IMR-90 (cell line): ENCODE data around the gene SNRPA1. TPM values are rescaled to one million over a fixed set of nuclear protein-coding genes. Genes with fewer than 3 reads are reported as not detected.

Experiments
- ATAC-seq: fragments of 200-7000 bp; cut with Tn5 transposase; 2 replicates; pipeline ENCODE4 v1.9.1; 2020; ENCODE audit warnings: low read depth, mild to moderate bottlenecking, moderate library complexity
- BruUV-seq: library from RNA; stranded (reverse); fragments of 400-500 nt; replicated peaks from 2 replicates; lab custom pipeline; 2021; lab: Mats Ljungman, UMichigan
- CTCF ChIA-PET: fragments of 300-600 bp; formaldehyde crosslinking; extraction: SDS; loops from one replicate; lab custom pipeline; 2021; ENCODE audit warnings: antibody characterized with exemption; lab: Yijun Ruan, JAX
- POLR2A ChIA-PET: fragments of 300-600 bp; sonication (Branson Sonifier 250); formaldehyde crosslinking; loops from one replicate; lab custom pipeline; 2022; ENCODE audit warnings: antibody characterized with exemption; ENCODE audit not compliant: unreplicated experiment; lab: Charles Lee
- DNase-seq: peaks from one replicate; pipeline ENCODE4 v3.0.0; 2013
- H2AFZ ChIP-seq: replicated peaks from 2 replicates; pipeline ENCODE3; 2013; ENCODE audit warnings: low read length, mild to moderate bottlenecking; ENCODE audit not compliant: poor library complexity
- H2AK5ac ChIP-seq: 2 replicates; pipeline ENCODE4 v1.6.1; 2013; ENCODE audit warnings: low read depth, low read length, inconsistent platforms
- H2AK9ac ChIP-seq: replicated peaks from 2 replicates; pipeline ENCODE3; 2013; ENCODE audit warnings: mild to moderate bottlenecking, low read depth, low read length, moderate library complexity; ENCODE audit not compliant: poor library complexity
- H2BK120ac ChIP-seq: 2 replicates; pipeline ENCODE4 v1.6.1; 2013; ENCODE audit warnings: low read depth, low read length, inconsistent platforms
- H2BK15ac ChIP-seq: 3 replicates; pipeline ENCODE4 v1.6.1; 2013; ENCODE audit warnings: low read depth, low read length, inconsistent platforms
- H2BK20ac ChIP-seq: 2 replicates; pipeline ENCODE4 v1.6.1; 2013; ENCODE audit warnings: low read depth, mild to moderate bottlenecking, inconsistent platforms, low read length, moderate library complexity
- H2BK5ac ChIP-seq: 2 replicates; pipeline ENCODE4 v1.6.1; 2013; ENCODE audit warnings: mild to moderate bottlenecking, low read depth, low read length, inconsistent platforms; ENCODE audit not compliant: poor library complexity, severe bottlenecking
- H3K14ac ChIP-seq: replicated peaks from 2 replicates; pipeline ENCODE4 v1.6.1; 2013; ENCODE audit warnings: low read depth, low read length, inconsistent platforms
- H3K18ac ChIP-seq: 2 replicates; pipeline ENCODE4 v1.6.1; 2013; ENCODE audit warnings: low read depth, low read length, control low read depth
- H3K23ac ChIP-seq: 2 replicates; pipeline ENCODE4 v1.6.1; 2013; ENCODE audit warnings: low read depth, low read length, inconsistent platforms
- H3K27ac ChIP-seq: 2 replicates; pipeline ENCODE4 v1.5.1; 2013; ENCODE audit warnings: mild to moderate bottlenecking, control low read depth, low read length; ENCODE audit not compliant: insufficient read depth
- H3K27me3 ChIP-seq: 2 replicates; pipeline ENCODE4 v1.6.1; 2013; ENCODE audit warnings: low read length; ENCODE audit not compliant: control insufficient read depth, insufficient read depth
- H3K36me3 ChIP-seq: 2 replicates; pipeline ENCODE4 v1.6.1; 2013; ENCODE audit warnings: low read length, mixed read lengths; ENCODE audit not compliant: control insufficient read depth, insufficient read depth
- H3K4ac ChIP-seq: 2 replicates; pipeline ENCODE4 v1.6.1; 2013; ENCODE audit warnings: low read depth, low read length, inconsistent platforms
- H3K4me1 ChIP-seq: 2 replicates; pipeline ENCODE4 v1.6.1; 2013; ENCODE audit warnings: low read length, mixed read lengths; ENCODE audit not compliant: control insufficient read depth, insufficient read depth
- H3K4me2 ChIP-seq: 2 replicates; pipeline ENCODE4 v1.6.1; 2013; ENCODE audit warnings: low read depth, mild to moderate bottlenecking, control low read depth, low read length, moderate library complexity
- H3K4me3 ChIP-seq: 2 replicates; pipeline ENCODE4 v1.5.1; 2013; ENCODE audit warnings: low read depth, mild to moderate bottlenecking, control low read depth, low read length, moderate library complexity; ENCODE audit not compliant: insufficient read depth
- H3K56ac ChIP-seq: 2 replicates; pipeline ENCODE4 v1.6.1; 2013; ENCODE audit warnings: low read length, inconsistent platforms; ENCODE audit not compliant: insufficient read depth; ENCODE audit errors: extremely low read depth
- H3K79me1 ChIP-seq, 2 experiments: 2 replicates each; pipeline ENCODE4 v1.6.1; 2013; ENCODE audit warnings: low read length in 2 of 2, inconsistent platforms in 1 of 2, low read depth in 1 of 2
- H3K9ac ChIP-seq: 2 replicates; pipeline ENCODE4 v1.6.1; 2013; ENCODE audit warnings: low read depth, low read length, control low read depth
- H3K9me1 ChIP-seq: 2 replicates; pipeline ENCODE4 v1.6.1; 2013; ENCODE audit warnings: low read length, inconsistent platforms; ENCODE audit not compliant: insufficient read depth
- H3K9me3 ChIP-seq: 2 replicates; pipeline ENCODE4 v1.6.1; 2013; ENCODE audit warnings: low read length; ENCODE audit not compliant: control insufficient read depth, insufficient read depth
- H4K20me1 ChIP-seq: 2 replicates; pipeline ENCODE4 v1.6.1; 2013; ENCODE audit warnings: low read length, inconsistent platforms; ENCODE audit not compliant: insufficient read depth
- H4K5ac ChIP-seq: 2 replicates; pipeline ENCODE4 v1.6.1; 2013; ENCODE audit warnings: mild to moderate bottlenecking, low read depth, low read length, control low read depth
- H4K8ac ChIP-seq, 2 experiments: 2 replicates each; pipeline ENCODE4 v1.6.1; 2013; ENCODE audit warnings: low read depth in 2 of 2, low read length in 2 of 2, control low read depth in 1 of 2, inconsistent platforms in 1 of 2
- H4K91ac ChIP-seq: 2 replicates; pipeline ENCODE4 v1.6.1; 2013; ENCODE audit warnings: low read depth, low read length, inconsistent platforms; ENCODE audit not compliant: insufficient read depth
- BHLHE40 ChIP-seq: fragments of 150-350 bp; IDR thresholded peaks from 2 replicates; pipeline ENCODE4 v1.6.1; 2016; ENCODE audit warnings: mild to moderate bottlenecking, low read depth, low read length
- CEBPB ChIP-seq: IDR thresholded peaks from 2 replicates; pipeline ENCODE4 v1.6.1; 2012; ENCODE audit warnings: low read depth, low read length, improper control_type of control experiment
- CHD1 ChIP-seq: IDR thresholded peaks from 2 replicates; pipeline ENCODE4 v1.6.1; 2012; ENCODE audit warnings: low read depth, low read length, improper control_type of control experiment
- CTCF ChIP-seq: conservative IDR thresholded peaks from 2 replicates; pipeline ENCODE4 v1.5.1; 2012; ENCODE audit warnings: mild to moderate bottlenecking, low read depth, low read length, improper control_type of control experiment
- ELK1 ChIP-seq: fragments of 150-350 bp; IDR thresholded peaks from 2 replicates; pipeline ENCODE4 v1.6.1; 2016; ENCODE audit warnings: low read depth, mild to moderate bottlenecking, low read length, moderate library complexity, borderline replicate concordance
- FOS ChIP-seq: fragments of 150-350 bp; IDR thresholded peaks from 2 replicates; pipeline ENCODE4 v1.6.1; 2016; ENCODE audit warnings: low read depth, low read length
- MAFK ChIP-seq: IDR thresholded peaks from 2 replicates; pipeline ENCODE4 v1.6.1; 2012; ENCODE audit warnings: low read depth, low read length, improper control_type of control experiment
- MAZ ChIP-seq: IDR thresholded peaks from 2 replicates; pipeline ENCODE4 v1.6.1; 2012; ENCODE audit warnings: low read depth, mild to moderate bottlenecking, low read length, improper control_type of control experiment, moderate library complexity, borderline replicate concordance
- MXI1 ChIP-seq: IDR thresholded peaks from 2 replicates; pipeline ENCODE4 v1.6.1; 2012; ENCODE audit warnings: low read depth, mild to moderate bottlenecking, low read length, moderate library complexity, borderline replicate concordance
- NFE2L2 ChIP-seq: fragments of 150-350 bp; IDR thresholded peaks from 2 replicates; pipeline ENCODE4 v1.6.1; 2016; ENCODE audit warnings: low read depth, mild to moderate bottlenecking, low read length
- POLR2A ChIP-seq: IDR thresholded peaks from 2 replicates; pipeline ENCODE4 v1.6.1; 2012; ENCODE audit warnings: mild to moderate bottlenecking, low read depth, low read length
- RAD21 ChIP-seq: IDR thresholded peaks from 2 replicates; pipeline ENCODE4 v1.6.1; 2012; ENCODE audit warnings: low read length, improper control_type of control experiment
- RCOR1 ChIP-seq: IDR thresholded peaks from 2 replicates; pipeline ENCODE4 v1.6.1; 2012; ENCODE audit warnings: mild to moderate bottlenecking, low read length, improper control_type of control experiment; ENCODE audit not compliant: insufficient replicate concordance
- RFX5 ChIP-seq: IDR thresholded peaks from 2 replicates; pipeline ENCODE4 v1.8.0; 2012; ENCODE audit warnings: low read depth, mild to moderate bottlenecking, low read length, moderate library complexity
- SMC3 ChIP-seq: fragments of 150-350 bp; IDR thresholded peaks from 2 replicates; pipeline ENCODE4 v1.6.1; 2016; ENCODE audit warnings: low read depth, mild to moderate bottlenecking, antibody characterized with exemption, low read length, moderate library complexity
- USF2 ChIP-seq: fragments of 150-350 bp; IDR thresholded peaks from 2 replicates; pipeline ENCODE4 v1.6.1; 2017; ENCODE audit warnings: mild to moderate bottlenecking, antibody characterized with exemption, low read length, low read depth
- WGBS, 2 experiments: methylation state at CpG; one replicate each; pipeline versions ENCODE4 v1.1.5 to v1.1.7; 2013; ENCODE audit warnings: missing lambda C conversion rate in 2 of 2; ENCODE audit not compliant: insufficient read length in 1 of 2; ENCODE audit errors: extremely low coverage in 2 of 2; 5-methylcytosine and 5-hydroxymethylcytosine counted together
- dilution Hi-C: fragments of 300-500 bp; cut with HindIII; formaldehyde crosslinking; loops from one replicate; pipeline ENCODE4 v1.14.3; 2018; ENCODE audit warnings: low sequenced_read_pairs; ENCODE audit not compliant: unreplicated experiment
- in situ Hi-C: fragments of 300-500 bp; cut with MboI; formaldehyde crosslinking; loops from 3 replicates; pipeline ENCODE4 v1.14.3; 2019; ENCODE audit warnings: low sequenced_read_pairs, inconsistent platforms, mixed read lengths
- intact Hi-C: fragments of 100-400 bp; cut with micrococcal nuclease; formaldehyde crosslinking; loops from 2 replicates; pipeline ENCODE4 v1.10.0; 2022
- polyA plus RNA-seq, 3 experiments: library from polyadenylated mRNA; depleted of rRNA; stranded (reverse); fragments of >200 nt; gene quantifications; 2 replicates each; pipeline ENCODE4 v1.2.3, GENCODE V29; 2012; ENCODE audit warnings: low replicate concordance in 1 of 3
- total RNA-seq: library from RNA; depleted of rRNA; stranded (reverse); fragments of >200 nt; gene quantifications from 2 replicates; pipeline ENCODE4 v1.2.3, GENCODE V29; 2012

Gene SNRPA1
- total and polyA plus RNA-seq, 2 of the 4 experiments (the other 2 are of a cell fraction) = 37.1 to 79.9 TPM

- Histone ChIP-seq H3K14ac (no peak overlapping the region), H3K9me1 (peaks cover 33% of the 10 kb centered on the region), H2AK5ac (no peak overlapping the region), H2BK120ac (no peak overlapping the region), H3K23ac (no peak overlapping the region), H4K8ac (no peak overlapping the region), H2BK15ac (no peak overlapping the region), H3K36me3 (peaks cover 20% of the 10 kb centered on the region), H3K9ac (no peak overlapping the region), H4K91ac (no peak overlapping the region), H3K9me3 (no peaks in the 10 kb centered on the region), H4K5ac (no peak overlapping the region), H3K4me3 (no peak overlapping the region), H2BK5ac (no peak overlapping the region), H2BK20ac (no peak overlapping the region), H3K79me1 (peaks cover 0 to 69% of the 10 kb centered on the region in 2 experiments; a peak in 2 of 4 replicates), H3K4me1 (peaks cover 34% of the 10 kb centered on the region), H3K18ac (no peak overlapping the region), H2AFZ (no peak overlapping the region), H2AK9ac (no peak overlapping the region), H3K4me2 (no peak overlapping the region), H3K56ac (no peak overlapping the region), H3K27me3 (no peaks in the 10 kb centered on the region), H3K27ac (no peak overlapping the region), H4K20me1 (peaks cover 95% of the 10 kb centered on the region), H3K4ac (no peak overlapping the region)
- in situ Hi-C loops (loop anchor here (5.0 kb wide), 1 partner anchor 39 kb away; no protein-coding TSS in a partner anchor), intact Hi-C loops (no loop called here), dilution Hi-C loops (no loop called here)
- ATAC-seq (no peak), DNase-seq (no peak)
- WGBS, 2 experiments = no CpG with 5 or more reads among the region's 6 CpGs
- POLR2A ChIA-PET = no interaction called here
- TF ChIP-seq BHLHE40 (no peak), CTCF (no peak), CEBPB (no peak), POLR2A (no peak), NFE2L2 (no peak), ELK1 (no peak), MXI1 (no peak), MAFK (no peak), SMC3 (no peak), RFX5 (no peak), MAZ (no peak), CHD1 (no peak), RAD21 (no peak), USF2 (no peak), RCOR1 (no peak), FOS (no peak)
- no TSS peak for BruUV-seq
- CTCF ChIA-PET = no interaction called here
Observed at GRCh38 chr15:101246391-101246790, 48.7 kb downstream of the SNRPA1 start.
